Measurements from ENCODE around the gene MTA1.

Gene MTA1

GRCh38 chr14:105419195-105420091 lies at the start of gene MTA1:
MTA1 (plus strand) TSS chr14:105419827; CDS start chr14:105420036, 209 bp downstream.
- FAIRE-seq = no peak

- no peak for FAIRE-seq
Measured at GRCh38 chr14:105374389-105374788, 45.2 kb upstream of the MTA1 start.

GRCh38 chr14:105375635-105376057 lies 44.0 kb upstream of the MTA1 start:
- FAIRE-seq = no peak

GRCh38 chr14:105376521-105377440 lies 42.8 kb upstream of the MTA1 start:
- FAIRE-seq = no peak

- FAIRE-seq = no peak
Measured at GRCh38 chr14:105377555-105378182, 42.0 kb upstream of the MTA1 start.

- FAIRE-seq = no peak
Measured at GRCh38 chr14:105378199-105378598, 41.4 kb upstream of the MTA1 start.

GRCh38 chr14:105378873-105379685 lies 40.5 kb upstream of the MTA1 start:
- no peak for FAIRE-seq

GRCh38 chr14:105379946-105380345 lies 39.7 kb upstream of the MTA1 start:
- no peak for FAIRE-seq

- no peak for FAIRE-seq
Measured at GRCh38 chr14:105380756-105381155, 38.9 kb upstream of the MTA1 start.

GRCh38 chr14:105381446-105382342 lies 37.9 kb upstream of the MTA1 start:
- no peak for FAIRE-seq

GRCh38 chr14:105382343-105383082 lies 37.1 kb upstream of the MTA1 start:
- FAIRE-seq = no peak

GRCh38 chr14:105383083-105383730 lies 36.4 kb upstream of the MTA1 start:
- no peak for FAIRE-seq

- FAIRE-seq = no peak
Measured at GRCh38 chr14:105384041-105384557, 35.5 kb upstream of the MTA1 start.

GRCh38 chr14:105384605-105385321 lies 34.9 kb upstream of the MTA1 start:
- no peak for FAIRE-seq

- no peak for FAIRE-seq
Measured at GRCh38 chr14:105385322-105385637, 34.3 kb upstream of the MTA1 start.

GRCh38 chr14:105385698-105386365 lies 33.8 kb upstream of the MTA1 start:
- no peak for FAIRE-seq

GRCh38 chr14:105386581-105387529 lies 32.8 kb upstream of the MTA1 start:
- FAIRE-seq = no peak

Data from TTC549 (cell line).